ENCODE data around the gene ARFGEF3. TPM values are rescaled to one million over a fixed set of nuclear protein-coding genes. Genes with fewer than 3 reads are reported as not detected.

The ARFGEF3 gene
- total RNA-seq, 1 experiment from 2014 or later, result 20.1 TPM

GRCh38 chr6:138113588-138114210, 48.0 kb upstream of the ARFGEF3 start (continued):
- TF ChIP-seq ATF2 (CRISPR knock-in tag; IDR thresholded peaks at IDR 0.05; ENCODE audit: borderline replicate concordance, low read depth), result no peak
- TF ChIP-seq SMAD3 (CRISPR knock-in tag; IDR thresholded peaks at IDR 0.05; ENCODE audit: borderline replicate concordance), result no peak
- no peak for TF ChIP-seq NR2C2 (CRISPR knock-in tag; IDR thresholded peaks at IDR 0.05)
- TF ChIP-seq E2F1 (CRISPR knock-in tag; IDR thresholded peaks at IDR 0.05), result no peak
- no peak for TF ChIP-seq GABPB1 (CRISPR knock-in tag; IDR thresholded peaks at IDR 0.05)
- TF ChIP-seq TEAD1 (CRISPR knock-in tag; IDR thresholded peaks at IDR 0.05), result no peak

- CTCF ChIA-PET, result interaction anchor here (0.7 to 4.2 kb wide), 21 partner anchors 9 to 576 kb away, joined by 3 to 73 read pairs (median 5); partner anchors contain the start of gene HEBP2
- H3K9me3 Mint-ChIP-seq, result peaks cover 13% of the 10 kb centered on the region
- no peak overlapping the region for H3K4me3 Mint-ChIP-seq
- ATAC-seq (no peak), DNase-seq (ENCODE audit: low spot score) (no peak)
- H3K27ac Mint-ChIP-seq, result no peak overlapping the region
- POLR2A ChIA-PET, result interaction anchor here (0.7 to 1.0 kb wide), 3 partner anchors 58 to 163 kb away, joined by 4 to 8 read pairs (median 7); no protein-coding TSS in a partner anchor
- TF ChIP-seq GRHL2 (CRISPR knock-in tag; IDR thresholded peaks at IDR 0.05; ENCODE audit: insufficient replicate concordance, severe bottlenecking) (no peak), FOXK1 (CRISPR knock-in tag; IDR thresholded peaks at IDR 0.05) (no peak), SP1 (CRISPR knock-in tag; conservative IDR thresholded peaks at IDR 0.05) (no peak), CTCF (IDR thresholded peaks at IDR 0.05) (no peak), AR (CRISPR knock-in tag; IDR thresholded peaks at IDR 0.05) (no peak)
- no peaks in the 10 kb centered on the region for H3K27me3 Mint-ChIP-seq (ENCODE audit: low read depth)
- H3K36me3 Mint-ChIP-seq, result peaks cover 4% of the 10 kb centered on the region
- H3K4me1 Mint-ChIP-seq, result peaks cover 6% of the 10 kb centered on the region
Measured at GRCh38 chr6:138115201-138115600, 46.5 kb upstream of the ARFGEF3 start.

GRCh38 chr6:138115877-138116660, 45.7 kb upstream of the ARFGEF3 start:
- Mint-ChIP-seq H3K36me3 (peaks cover 4% of the 10 kb centered on the region), H3K9me3 (peaks cover 13% of the 10 kb centered on the region), H3K4me1 (peaks cover 6% of the 10 kb centered on the region), H3K4me3 (no peak overlapping the region), H3K27ac (no peak overlapping the region), H3K27me3 (ENCODE audit: low read depth) (no peaks in the 10 kb centered on the region)
- DNase-seq (ENCODE audit: low spot score) (peak; percentile 22), ATAC-seq (peak; percentile 82)
- ChIA-PET CTCF (interaction anchor here (0.7 to 4.2 kb wide), 31 partner anchors 10 to 917 kb away, joined by 3 to 73 read pairs (median 4); partner anchors contain the start of gene HEBP2), POLR2A (interaction anchor here (0.7 to 1.0 kb wide), 5 partner anchors 57 to 374 kb away, joined by 4 to 8 read pairs (median 7); no protein-coding TSS in a partner anchor)
- no peak for TF ChIP-seq ESRRA (CRISPR knock-in tag; IDR thresholded peaks at IDR 0.05; ENCODE audit: borderline replicate concordance)
- no peak for TF ChIP-seq SMAD3 (CRISPR knock-in tag; IDR thresholded peaks at IDR 0.05; ENCODE audit: borderline replicate concordance)
- peak; percentile 70 for TF ChIP-seq CTCF (IDR thresholded peaks at IDR 0.05)
- TF ChIP-seq NFE2L1 (CRISPR knock-in tag; IDR thresholded peaks at IDR 0.05), result no peak
- peak; percentile 22; the same call in 1 of the 2 replicates for TF ChIP-seq GABPB1 (CRISPR knock-in tag; IDR thresholded peaks at IDR 0.05)
